Measurements from ENCODE around the gene EPHB1. TPM values are rescaled to one million over a fixed set of nuclear protein-coding genes. Genes with fewer than 3 reads are reported as not detected.
"Not testable (repeated sequence)": the region's sequence is repeated elsewhere in the genome, so short reads cannot be mapped to it uniquely, and the experiment has no call there.

Gene EPHB1
- total RNA-seq, 1 donor from 2014 or later: 1.6 TPM

- Histone ChIP-seq H3K4me1 (no peaks in the 10 kb centered on the region), H3K27ac (no peak overlapping the region), H3K4me3 (no peak overlapping the region), H3K36me3 (no peaks in the 10 kb centered on the region), H3K9me3 (no peaks in the 10 kb centered on the region), H3K27me3 (no peaks in the 10 kb centered on the region)
- no peak for TF ChIP-seq CTCF (IDR thresholded peaks at IDR 0.05)
- intact Hi-C loops (cut with DNase I): no loop called here
- ATAC-seq (no peak), DNase-seq (no peak)
Observed at GRCh38 chr3:134959516-134959915, 164.5 kb downstream of the EPHB1 start.

DNA sequence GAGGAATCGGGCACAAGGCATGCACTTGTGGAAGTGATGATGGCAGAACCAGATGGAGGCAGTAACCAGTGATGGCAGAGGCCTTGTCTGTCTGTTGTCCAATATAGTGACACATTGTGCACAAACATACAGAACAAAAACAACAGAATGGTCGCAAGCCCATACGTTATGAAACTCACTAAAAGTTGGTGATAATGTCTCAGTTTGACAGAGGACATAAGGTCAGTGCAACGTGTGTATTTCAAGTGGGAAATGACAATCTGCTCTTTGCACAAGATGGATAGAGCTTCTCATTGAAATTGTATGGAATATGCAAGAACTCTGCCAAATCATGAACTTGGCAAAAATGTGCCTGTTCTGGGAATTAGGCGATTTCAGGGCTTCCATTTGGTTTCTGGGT, 169.2 kb downstream of the EPHB1 start:
- Histone ChIP-seq H3K4me3 (no peak overlapping the region), H3K36me3 (no peaks in the 10 kb centered on the region), H3K27me3 (no peaks in the 10 kb centered on the region), H3K27ac (no peak overlapping the region), H3K4me1 (no peaks in the 10 kb centered on the region), H3K9me3 (no peaks in the 10 kb centered on the region)
- intact Hi-C loops (cut with DNase I): no loop called here
- ATAC-seq (no peak), DNase-seq (no peak)
- TF ChIP-seq CTCF (IDR thresholded peaks at IDR 0.05): no peak

DNA sequence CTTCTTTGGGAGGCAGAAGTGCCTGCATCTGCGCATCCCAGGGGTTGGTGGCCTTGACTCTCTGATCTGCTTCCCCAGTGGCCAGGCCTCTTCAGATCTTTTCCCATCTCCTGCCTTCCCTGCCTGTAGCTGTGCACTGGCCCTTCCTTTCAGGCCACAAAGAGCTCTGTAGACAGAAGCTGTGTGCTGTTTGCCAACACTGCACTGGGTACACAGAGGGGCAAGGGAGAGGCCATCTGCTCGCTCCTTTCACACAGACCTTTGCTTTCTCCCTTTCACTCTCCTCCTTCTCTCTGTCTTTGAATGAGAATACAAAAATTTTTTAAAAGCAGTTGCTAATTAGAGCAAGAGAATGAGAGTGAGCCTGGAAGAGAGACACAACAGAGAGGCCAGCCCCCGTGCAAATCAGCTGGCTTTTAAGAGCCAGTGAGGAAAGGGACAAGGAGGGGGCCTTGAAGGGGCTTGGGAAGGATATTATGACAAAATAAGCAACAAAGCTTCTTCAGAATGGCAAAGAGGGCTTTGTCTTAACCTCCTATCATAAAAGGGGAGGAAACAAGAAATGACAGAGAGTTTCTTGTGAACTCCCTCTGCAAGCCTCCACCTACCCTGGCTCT, 170.9 kb downstream of the EPHB1 start:
- no peaks in the 10 kb centered on the region for H3K9me3 ChIP-seq
- no peaks in the 10 kb centered on the region for H3K27me3 ChIP-seq
- DNase-seq (no peak), ATAC-seq (no peak)
- H3K36me3 ChIP-seq: no peaks in the 10 kb centered on the region
- intact Hi-C loops (cut with DNase I): no loop called here
- TF ChIP-seq CTCF (IDR thresholded peaks at IDR 0.05): no peak
- H3K4me1 ChIP-seq: no peaks in the 10 kb centered on the region
- H3K27ac ChIP-seq: no peak overlapping the region
- H3K4me3 ChIP-seq: no peak overlapping the region

GRCh38 chr3:134970895-134971294, 175.8 kb downstream of the EPHB1 start:
- Histone ChIP-seq H3K27me3 (no peaks in the 10 kb centered on the region), H3K9me3 (no peaks in the 10 kb centered on the region), H3K4me3 (no peak overlapping the region), H3K4me1 (no peaks in the 10 kb centered on the region), H3K36me3 (no peaks in the 10 kb centered on the region), H3K27ac (no peak overlapping the region)
- intact Hi-C loops (cut with DNase I): no loop called here
- ATAC-seq (no peak), DNase-seq (no peak)
- TF ChIP-seq CTCF (IDR thresholded peaks at IDR 0.05): no peak

DNA sequence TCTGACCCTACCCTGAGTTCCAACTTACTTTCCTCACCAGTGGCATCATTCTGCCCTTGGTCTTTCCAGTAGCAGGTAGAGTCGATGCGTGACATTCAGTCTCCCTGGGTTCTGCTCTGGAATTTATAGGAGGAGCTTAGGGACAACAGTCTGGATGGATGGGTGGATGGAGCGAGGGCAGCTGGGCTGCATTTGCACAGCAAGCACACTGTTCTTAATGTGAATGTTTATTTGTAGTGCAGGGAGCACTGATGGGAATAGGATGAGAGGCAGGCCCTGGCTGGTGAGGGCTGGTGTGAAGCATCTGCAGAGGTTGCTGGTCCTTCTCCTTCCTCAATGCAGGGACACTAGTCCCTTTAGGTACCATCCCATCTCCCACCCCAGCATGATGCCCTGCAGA, 176.2 kb downstream of the EPHB1 start:
- Histone ChIP-seq H3K4me3 (no peak overlapping the region), H3K27ac (no peak overlapping the region), H3K27me3 (no peaks in the 10 kb centered on the region), H3K36me3 (no peaks in the 10 kb centered on the region), H3K9me3 (no peaks in the 10 kb centered on the region), H3K4me1 (no peaks in the 10 kb centered on the region)
- ATAC-seq: peak; percentile 21
- no peak for DNase-seq
- no peak for TF ChIP-seq CTCF (IDR thresholded peaks at IDR 0.05)
- intact Hi-C loops (cut with DNase I): no loop called here

DNA sequence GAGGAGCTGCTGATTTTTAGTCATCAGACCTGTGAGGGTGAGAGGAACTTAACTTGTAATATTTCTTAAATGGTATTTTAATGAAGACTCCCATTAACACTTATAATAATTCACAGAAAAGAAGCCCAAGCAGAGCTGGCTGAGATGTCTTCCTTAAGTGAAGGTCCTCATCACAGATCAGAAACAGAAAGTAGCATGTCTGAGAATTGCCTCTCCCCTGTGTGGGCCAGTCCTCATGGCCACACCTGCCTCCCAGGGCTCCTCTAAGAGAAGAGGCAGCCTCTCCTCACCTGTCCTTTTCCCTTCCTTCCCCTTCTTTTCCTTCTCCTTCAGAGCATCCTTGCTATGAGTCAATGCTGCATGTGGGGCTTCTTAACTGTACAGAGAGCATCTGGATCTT, 176.8 kb downstream of the EPHB1 start:
- H3K27me3 ChIP-seq; H3K4me3 ChIP-seq; H3K36me3 ChIP-seq; H3K4me1 ChIP-seq; DNase-seq; H3K27ac ChIP-seq; H3K9me3 ChIP-seq; ATAC-seq; intact Hi-C loops (cut with DNase I): not testable (repeated sequence)

Data from upper lobe of right lung (tissue), 1 donor.